HCT116 (cell line): Measurements from ENCODE around the gene CGGBP1.

Source experiments
- ATF3 ChIP-seq: IDR thresholded peaks from 2 replicates; pipeline ENCODE4 v1.6.1; 2012
- EZH2 ChIP-seq: fragments of 200-600 bp; sonication (generic); IDR thresholded peaks from 2 replicates; pipeline ENCODE4 v1.6.1; 2017; ENCODE audit warnings: antibody characterized with exemption, mixed run types
- EZH2phosphoT487 ChIP-seq: fragments of 200-600 bp; IDR thresholded peaks from 2 replicates; pipeline ENCODE4 v1.6.1; 2018; ENCODE audit warnings: antibody characterized with exemption, borderline replicate concordance
- JUND ChIP-seq: IDR thresholded peaks from 2 replicates; pipeline ENCODE4 v1.6.1; 2012
- POLR2AphosphoS5 ChIP-seq: IDR thresholded peaks from 2 replicates; pipeline ENCODE4 v1.6.1; 2011; ENCODE audit warnings: mild to moderate bottlenecking, low read depth, low read length, moderate library complexity
- SIN3A ChIP-seq: IDR thresholded peaks from 2 replicates; pipeline ENCODE4 v1.6.1; 2012; ENCODE audit warnings: low read depth
- SP1 ChIP-seq: IDR thresholded peaks from 2 replicates; pipeline ENCODE4 v1.6.1; 2012; ENCODE audit warnings: low read depth
- ZNF274 ChIP-seq: fragments of 200-500 bp; sonication (Bioruptor generic); IDR thresholded peaks from 2 replicates; pipeline ENCODE4 v1.6.1; 2014; ENCODE audit warnings: mild to moderate bottlenecking, low read depth, low read length, inconsistent platforms
- TF ChIP-seq, protein P1 (sequence below), 3 experiments: fragments of 200-600 bp in 1 of 3; sonication (generic) in 1 of 3; IDR thresholded peaks in 2 of 3; conservative IDR thresholded peaks in 1 of 3; 2 replicates each; pipeline ENCODE4 v1.5.1; 2012 to 2017; ENCODE audit warnings: low read depth in 2 of 3, low read length in 2 of 3, antibody characterized with exemption in 1 of 3, borderline replicate concordance in 1 of 3, control low read depth in 1 of 3, mild to moderate bottlenecking in 1 of 3, mixed read lengths in 1 of 3, mixed run types in 1 of 3, moderate library complexity in 1 of 3; ENCODE audit not compliant: insufficient read depth in 1 of 3

- TF ChIP-seq POLR2AphosphoS5, result no peak
- TF ChIP-seq EZH2phosphoT487, result no peak
- TF ChIP-seq, protein P1, sequence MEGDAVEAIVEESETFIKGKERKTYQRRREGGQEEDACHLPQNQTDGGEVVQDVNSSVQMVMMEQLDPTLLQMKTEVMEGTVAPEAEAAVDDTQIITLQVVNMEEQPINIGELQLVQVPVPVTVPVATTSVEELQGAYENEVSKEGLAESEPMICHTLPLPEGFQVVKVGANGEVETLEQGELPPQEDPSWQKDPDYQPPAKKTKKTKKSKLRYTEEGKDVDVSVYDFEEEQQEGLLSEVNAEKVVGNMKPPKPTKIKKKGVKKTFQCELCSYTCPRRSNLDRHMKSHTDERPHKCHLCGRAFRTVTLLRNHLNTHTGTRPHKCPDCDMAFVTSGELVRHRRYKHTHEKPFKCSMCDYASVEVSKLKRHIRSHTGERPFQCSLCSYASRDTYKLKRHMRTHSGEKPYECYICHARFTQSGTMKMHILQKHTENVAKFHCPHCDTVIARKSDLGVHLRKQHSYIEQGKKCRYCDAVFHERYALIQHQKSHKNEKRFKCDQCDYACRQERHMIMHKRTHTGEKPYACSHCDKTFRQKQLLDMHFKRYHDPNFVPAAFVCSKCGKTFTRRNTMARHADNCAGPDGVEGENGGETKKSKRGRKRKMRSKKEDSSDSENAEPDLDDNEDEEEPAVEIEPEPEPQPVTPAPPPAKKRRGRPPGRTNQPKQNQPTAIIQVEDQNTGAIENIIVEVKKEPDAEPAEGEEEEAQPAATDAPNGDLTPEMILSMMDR (IDR thresholded peaks at IDR 0.05 in 2 of 3, conservative IDR thresholded peaks at IDR 0.05 in 1 of 3; ENCODE audit: borderline replicate concordance in 1 of 3, insufficient read depth in 1 of 3, low read depth in 2 of 3, low read length in 2 of 3), result no peak
- TF ChIP-seq SIN3A, result no peak
- no peak for TF ChIP-seq ZNF274
- TF ChIP-seq JUND, result no peak
- no peak for TF ChIP-seq EZH2
- TF ChIP-seq ATF3, result no peak
- no peak for TF ChIP-seq SP1
Measured at GRCh38 chr3:88044411-88044810, 14.4 kb downstream of the CGGBP1 start.
